Breast epithelium (tissue), 3 donors: ENCODE results near the gene FUT2.

Source experiments
- POLR2A ChIP-seq: fragments of 450-650 bp; IDR thresholded peaks from one replicate; pipeline ENCODE4 v1.6.1; 2016; ENCODE audit warnings: antibody characterized with exemption, mild to moderate bottlenecking, moderate library complexity
- POLR2AphosphoS5 ChIP-seq, 3 donors: sonication (generic); formaldehyde crosslinking; IDR thresholded peaks; one replicate each; pipeline ENCODE4 v1.6.1; 2017; ENCODE audit warnings: antibody characterized with exemption in 3 of 3
- TF ChIP-seq, protein P1 (sequence below), 3 donors: fragments of 450-650 bp; IDR thresholded peaks; one replicate each; pipeline ENCODE4 v1.5.1; 2016 to 2017; ENCODE audit warnings: antibody characterized with exemption in 3 of 3, mild to moderate bottlenecking in 3 of 3, moderate library complexity in 3 of 3

DNA sequence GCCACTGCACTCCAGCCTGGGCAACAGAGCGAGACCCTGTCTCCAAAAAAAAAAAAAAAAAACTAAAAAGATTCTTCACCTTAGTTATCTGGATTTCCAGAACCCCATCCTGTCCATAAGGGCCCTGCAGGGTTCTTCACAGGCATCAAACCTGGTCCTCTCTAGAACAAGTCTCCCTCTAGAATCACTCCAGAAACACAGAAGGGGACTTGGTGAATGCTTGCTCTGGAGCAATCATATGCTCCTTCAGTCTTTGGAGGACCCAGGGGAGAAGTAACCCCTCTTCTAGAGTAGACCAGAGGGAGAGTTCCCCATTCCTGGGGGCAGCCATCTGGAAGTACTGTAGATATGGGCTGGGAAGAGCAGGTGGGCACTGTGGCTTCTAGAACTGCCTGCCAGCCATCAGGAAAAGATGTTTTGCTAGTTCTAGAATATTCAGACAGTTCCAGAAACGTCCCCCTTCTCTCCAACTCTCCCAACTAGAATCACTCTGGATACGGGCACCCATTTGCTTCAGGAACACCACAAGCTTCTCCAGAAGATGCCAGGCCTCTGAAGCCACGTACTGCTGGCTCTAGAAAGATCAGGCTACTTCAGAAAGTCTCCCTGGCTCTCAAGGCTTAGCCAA is 53.9 kb downstream of the FUT2 start:
- TF ChIP-seq, protein P1, sequence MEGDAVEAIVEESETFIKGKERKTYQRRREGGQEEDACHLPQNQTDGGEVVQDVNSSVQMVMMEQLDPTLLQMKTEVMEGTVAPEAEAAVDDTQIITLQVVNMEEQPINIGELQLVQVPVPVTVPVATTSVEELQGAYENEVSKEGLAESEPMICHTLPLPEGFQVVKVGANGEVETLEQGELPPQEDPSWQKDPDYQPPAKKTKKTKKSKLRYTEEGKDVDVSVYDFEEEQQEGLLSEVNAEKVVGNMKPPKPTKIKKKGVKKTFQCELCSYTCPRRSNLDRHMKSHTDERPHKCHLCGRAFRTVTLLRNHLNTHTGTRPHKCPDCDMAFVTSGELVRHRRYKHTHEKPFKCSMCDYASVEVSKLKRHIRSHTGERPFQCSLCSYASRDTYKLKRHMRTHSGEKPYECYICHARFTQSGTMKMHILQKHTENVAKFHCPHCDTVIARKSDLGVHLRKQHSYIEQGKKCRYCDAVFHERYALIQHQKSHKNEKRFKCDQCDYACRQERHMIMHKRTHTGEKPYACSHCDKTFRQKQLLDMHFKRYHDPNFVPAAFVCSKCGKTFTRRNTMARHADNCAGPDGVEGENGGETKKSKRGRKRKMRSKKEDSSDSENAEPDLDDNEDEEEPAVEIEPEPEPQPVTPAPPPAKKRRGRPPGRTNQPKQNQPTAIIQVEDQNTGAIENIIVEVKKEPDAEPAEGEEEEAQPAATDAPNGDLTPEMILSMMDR (IDR thresholded peaks at IDR 0.05): no peak
- no peak for TF ChIP-seq POLR2AphosphoS5 (IDR thresholded peaks at IDR 0.05)
- no peak for TF ChIP-seq POLR2A
